PC-3 (cell line): ENCODE data around the gene TSPAN9.

Experiments
- EZH2phosphoT487 ChIP-seq: fragments of 300-600 bp; sonication (generic); IDR thresholded peaks from 2 replicates; pipeline ENCODE4 v1.6.1; 2018; ENCODE audit warnings: mild to moderate bottlenecking, antibody characterized with exemption, low read length, borderline replicate concordance
- TF ChIP-seq, protein P1 (sequence below): fragments of 300-600 bp; sonication (generic); conservative IDR thresholded peaks from 2 replicates; pipeline ENCODE4 v1.5.1; 2017; ENCODE audit warnings: antibody characterized with exemption, low read depth, mild to moderate bottlenecking, low read length

DNA sequence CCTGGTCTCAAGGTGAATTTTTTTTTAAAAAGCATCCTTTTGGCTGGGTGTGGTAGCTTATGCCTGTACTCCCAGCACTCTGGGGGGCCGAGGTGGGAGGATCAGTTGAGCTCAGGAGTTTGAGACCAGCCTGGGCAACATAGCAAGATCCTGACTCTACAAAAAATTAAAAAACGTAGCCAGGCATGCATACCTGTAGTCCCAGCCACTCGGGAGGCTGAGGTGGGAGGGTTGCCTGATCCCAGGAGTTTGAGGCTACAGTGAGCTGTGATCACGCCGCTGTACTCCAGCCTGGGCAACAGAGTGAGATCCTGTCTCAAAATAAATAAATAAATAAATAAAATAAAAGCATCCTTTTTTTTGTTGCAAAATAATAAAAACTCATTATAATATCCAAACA lies 12.4 kb downstream of the TSPAN9 start:
- TF ChIP-seq EZH2phosphoT487: no peak
- TF ChIP-seq, protein P1, sequence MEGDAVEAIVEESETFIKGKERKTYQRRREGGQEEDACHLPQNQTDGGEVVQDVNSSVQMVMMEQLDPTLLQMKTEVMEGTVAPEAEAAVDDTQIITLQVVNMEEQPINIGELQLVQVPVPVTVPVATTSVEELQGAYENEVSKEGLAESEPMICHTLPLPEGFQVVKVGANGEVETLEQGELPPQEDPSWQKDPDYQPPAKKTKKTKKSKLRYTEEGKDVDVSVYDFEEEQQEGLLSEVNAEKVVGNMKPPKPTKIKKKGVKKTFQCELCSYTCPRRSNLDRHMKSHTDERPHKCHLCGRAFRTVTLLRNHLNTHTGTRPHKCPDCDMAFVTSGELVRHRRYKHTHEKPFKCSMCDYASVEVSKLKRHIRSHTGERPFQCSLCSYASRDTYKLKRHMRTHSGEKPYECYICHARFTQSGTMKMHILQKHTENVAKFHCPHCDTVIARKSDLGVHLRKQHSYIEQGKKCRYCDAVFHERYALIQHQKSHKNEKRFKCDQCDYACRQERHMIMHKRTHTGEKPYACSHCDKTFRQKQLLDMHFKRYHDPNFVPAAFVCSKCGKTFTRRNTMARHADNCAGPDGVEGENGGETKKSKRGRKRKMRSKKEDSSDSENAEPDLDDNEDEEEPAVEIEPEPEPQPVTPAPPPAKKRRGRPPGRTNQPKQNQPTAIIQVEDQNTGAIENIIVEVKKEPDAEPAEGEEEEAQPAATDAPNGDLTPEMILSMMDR: no peak
